OCI-LY3 (cell line): Measurements from ENCODE around the gene TNS1.

Experiments used
- CTCF ChIP-seq: fragments of 200-600, 300-600 bp; sonication (generic); IDR thresholded peaks from 2 replicates; pipeline ENCODE4 v1.5.1; 2014; ENCODE audit warnings: antibody characterized with exemption, low read length, low read depth
- EZH2phosphoT487 ChIP-seq: fragments of 200-600 bp; shearing (Covaris generic); IDR thresholded peaks from 2 replicates; pipeline ENCODE4 v1.6.1; 2018; ENCODE audit warnings: antibody characterized with exemption, mixed run types, low read depth

GRCh38 chr2:217990791-217991465 lies 11.9 kb downstream of the TNS1 start:
- TF ChIP-seq CTCF: no peak
- TF ChIP-seq EZH2phosphoT487: no peak
